ENCODE data around the gene PHLDA2.

The PHLDA2 gene

GRCh38 chr11:2881981-2882375 lies 47.2 kb downstream of the PHLDA2 start:
- no peak for DNase-seq (ENCODE audit: low read depth)

GRCh38 chr11:2881076-2881980 lies 47.9 kb downstream of the PHLDA2 start:
- DNase-seq (ENCODE audit: low read depth), result no peak

GRCh38 chr11:2880646-2881045 lies 48.6 kb downstream of the PHLDA2 start:
- no peak for DNase-seq (ENCODE audit: low read depth)

- no peak for DNase-seq (ENCODE audit: low read depth)
Observed at GRCh38 chr11:2878782-2879181, 50.4 kb downstream of the PHLDA2 start.

Data from stimulated activated CD8-positive, alpha-beta memory T cell treated with anti-CD3 and anti-CD28 coated beads, Interleukin-12 subunit alpha, Interleukin-12 subunit beta, amount 100 ng/mL, for 4 hours (primary cell).